Panc1 (cell line): ENCODE results near the gene P2RY11.

ENCODE experiments used
- CTCF ChIP-seq: fragments of 450-650 bp; IDR thresholded peaks from 2 replicates; pipeline ENCODE4 v1.5.1; 2017; ENCODE audit warnings: mild to moderate bottlenecking
- POLR2AphosphoS5 ChIP-seq: IDR thresholded peaks from 2 replicates; pipeline ENCODE4 v1.6.1; 2012; ENCODE audit warnings: mild to moderate bottlenecking, low read depth, low read length, moderate library complexity
- REST ChIP-seq, 2 experiments: IDR thresholded peaks; 2 replicates each; pipeline ENCODE4 v1.6.1; 2011 to 2012; ENCODE audit warnings: low read depth in 2 of 2, control low read depth in 1 of 2, low read length in 1 of 2, mild to moderate bottlenecking in 1 of 2, moderate library complexity in 1 of 2; ENCODE audit not compliant: insufficient read depth in 1 of 2

GRCh38 chr19:10163536-10163935 is 52.0 kb downstream of the P2RY11 start:
- TF ChIP-seq CTCF (no peak), REST (IDR thresholded peaks at IDR 0.05; ENCODE audit: insufficient read depth in 1 of 2, low read depth in 2 of 2, low read length in 1 of 2) (no peak), POLR2AphosphoS5 (no peak)
